Measurements from ENCODE around the gene ACSS2. TPM values are rescaled to one million over a fixed set of nuclear protein-coding genes. Genes with fewer than 3 reads are reported as not detected.

The ACSS2 gene
- total RNA-seq, 1 donor from 2014 or later: 42.7 TPM

- ATAC-seq: no peak
- DNase-seq (ENCODE audit: low spot score): no peak
Observed at GRCh38 chr20:34945315-34946077, 69.1 kb downstream of the ACSS2 start.

DNA sequence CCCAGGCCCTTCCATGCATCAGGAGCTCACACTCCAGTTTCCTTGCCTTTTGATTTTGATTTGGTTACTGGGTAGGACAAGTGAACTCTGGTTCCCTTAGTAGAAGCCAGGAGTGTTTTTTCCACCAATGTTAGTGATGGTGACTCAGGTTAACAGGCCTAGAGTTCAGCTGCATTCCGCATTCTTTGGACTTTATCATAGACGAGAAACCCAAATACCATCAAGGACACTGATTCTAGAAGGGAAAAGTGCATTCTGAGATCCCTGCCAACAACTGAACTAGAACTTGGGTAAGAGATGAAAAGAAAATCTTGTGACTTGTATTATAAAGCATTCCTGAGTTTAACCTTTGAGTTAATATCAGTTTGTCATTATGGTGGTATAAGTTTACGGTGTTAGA is 70.2 kb downstream of the ACSS2 start:
- no peak for DNase-seq (ENCODE audit: low spot score)
- no peak for ATAC-seq

- DNase-seq (ENCODE audit: low spot score): no peak
- no peak for ATAC-seq
Observed at GRCh38 chr20:34947336-34947735, 70.9 kb downstream of the ACSS2 start.

DNA sequence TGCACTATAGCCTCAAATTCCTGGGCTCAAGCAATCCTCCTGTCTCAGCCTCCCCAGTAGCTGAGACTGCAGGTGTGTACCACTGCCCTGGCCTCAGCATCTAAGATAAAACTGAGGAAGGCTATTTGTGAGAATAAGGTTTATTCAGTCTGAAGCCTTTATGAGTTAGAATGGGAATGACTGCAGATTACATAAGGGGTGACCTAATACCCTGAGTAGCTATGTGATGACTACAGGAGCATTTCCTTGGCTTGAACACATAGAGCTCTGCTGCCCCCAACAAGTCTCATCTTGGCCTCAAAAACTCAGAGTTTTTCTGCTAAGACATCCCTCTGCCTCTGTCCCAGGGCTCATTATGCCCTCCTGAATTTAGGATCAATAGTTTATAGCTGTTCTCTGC is 71.6 kb downstream of the ACSS2 start:
- no peak for DNase-seq (ENCODE audit: low spot score)
- ATAC-seq: no peak

DNA sequence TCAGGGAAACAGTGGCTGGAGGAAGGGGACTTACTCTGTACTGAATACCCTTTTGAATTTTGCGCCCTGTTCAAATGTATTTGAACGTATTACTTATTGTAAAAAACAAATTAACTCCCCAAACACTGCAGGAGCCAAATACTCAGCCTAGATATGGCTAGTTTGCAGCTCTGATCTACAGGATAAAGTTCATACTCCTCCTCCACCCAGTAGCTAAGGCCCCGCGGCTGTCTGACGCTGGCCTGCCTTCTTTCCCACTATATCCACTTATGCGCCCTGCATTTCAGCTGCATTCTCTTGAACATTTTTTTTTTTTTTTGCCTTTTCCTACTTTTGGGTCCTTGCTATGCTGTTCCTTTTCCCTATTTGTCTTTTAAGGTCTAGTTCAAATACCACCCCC is 72.7 kb downstream of the ACSS2 start:
- peak; percentile 93 for ATAC-seq
- DNase-seq (ENCODE audit: low spot score): no peak

GRCh38 chr20:34951252-34951651 is 74.8 kb downstream of the ACSS2 start:
- ATAC-seq (no peak), DNase-seq (ENCODE audit: low spot score) (no peak)

DNA sequence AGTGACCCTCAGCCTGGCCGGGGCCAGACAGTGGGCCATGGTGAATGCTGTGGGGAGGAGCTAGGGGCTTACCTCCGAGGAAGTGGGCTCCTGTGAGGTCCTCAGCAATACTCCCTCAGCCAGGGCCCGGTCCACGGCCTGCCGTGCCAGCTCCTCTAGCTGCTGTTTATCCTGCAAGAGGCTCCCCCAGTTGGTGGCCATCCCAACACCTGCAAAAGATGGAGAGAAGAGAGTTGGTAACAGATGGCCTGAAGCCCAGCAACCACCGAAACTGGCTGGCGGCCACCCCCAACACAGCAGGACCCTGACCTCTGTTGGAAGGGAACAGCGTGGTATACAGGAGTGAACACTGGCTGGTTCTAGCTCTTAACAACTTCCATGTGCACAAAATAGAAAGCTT is 75.2 kb downstream of the ACSS2 start:
- ATAC-seq (peak; percentile 25), DNase-seq (ENCODE audit: low spot score) (peak; percentile 71)

GRCh38 chr20:34952671-34953070 is 76.3 kb downstream of the ACSS2 start:
- ATAC-seq: no peak
- no peak for DNase-seq (ENCODE audit: low spot score)

DNA sequence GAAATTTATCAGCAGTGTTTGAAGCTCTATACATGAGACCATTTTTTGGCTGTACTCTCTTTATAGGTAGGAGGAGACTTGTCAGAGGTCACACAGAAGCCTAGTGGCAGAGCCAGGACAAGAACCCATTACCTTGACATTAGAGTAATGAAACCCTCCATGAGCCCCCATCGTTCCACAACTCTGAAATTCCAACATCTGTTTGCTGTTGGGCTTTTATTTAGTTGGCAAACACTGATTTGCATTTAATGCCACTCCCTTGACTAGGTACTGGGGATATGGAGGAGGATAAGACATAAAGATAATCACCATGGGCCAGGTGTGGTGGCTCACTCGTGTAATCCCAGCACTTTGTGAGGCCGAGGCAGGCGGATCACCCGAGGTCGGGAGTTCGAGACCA is 77.5 kb downstream of the ACSS2 start:
- DNase-seq (ENCODE audit: low spot score): no peak
- no peak for ATAC-seq

DNA sequence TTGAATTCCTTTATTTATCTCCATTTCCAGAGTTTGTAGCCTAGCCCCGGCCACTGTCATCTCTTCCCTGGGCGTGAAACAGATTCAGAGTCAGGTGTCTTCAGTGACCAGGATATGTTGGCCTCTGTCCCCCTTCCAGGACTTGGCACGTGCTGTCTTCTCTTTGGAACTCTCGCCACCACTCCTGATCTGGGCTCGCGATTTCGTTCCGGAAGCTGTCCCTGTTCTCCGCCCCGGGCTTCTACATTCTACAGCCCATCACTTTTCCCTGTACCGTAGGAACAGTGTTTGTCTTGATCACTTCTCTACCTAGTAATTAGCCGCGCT is 78.5 kb downstream of the ACSS2 start:
- DNase-seq (ENCODE audit: low spot score) (peak; percentile 66), ATAC-seq (peak; percentile 37)

DNA sequence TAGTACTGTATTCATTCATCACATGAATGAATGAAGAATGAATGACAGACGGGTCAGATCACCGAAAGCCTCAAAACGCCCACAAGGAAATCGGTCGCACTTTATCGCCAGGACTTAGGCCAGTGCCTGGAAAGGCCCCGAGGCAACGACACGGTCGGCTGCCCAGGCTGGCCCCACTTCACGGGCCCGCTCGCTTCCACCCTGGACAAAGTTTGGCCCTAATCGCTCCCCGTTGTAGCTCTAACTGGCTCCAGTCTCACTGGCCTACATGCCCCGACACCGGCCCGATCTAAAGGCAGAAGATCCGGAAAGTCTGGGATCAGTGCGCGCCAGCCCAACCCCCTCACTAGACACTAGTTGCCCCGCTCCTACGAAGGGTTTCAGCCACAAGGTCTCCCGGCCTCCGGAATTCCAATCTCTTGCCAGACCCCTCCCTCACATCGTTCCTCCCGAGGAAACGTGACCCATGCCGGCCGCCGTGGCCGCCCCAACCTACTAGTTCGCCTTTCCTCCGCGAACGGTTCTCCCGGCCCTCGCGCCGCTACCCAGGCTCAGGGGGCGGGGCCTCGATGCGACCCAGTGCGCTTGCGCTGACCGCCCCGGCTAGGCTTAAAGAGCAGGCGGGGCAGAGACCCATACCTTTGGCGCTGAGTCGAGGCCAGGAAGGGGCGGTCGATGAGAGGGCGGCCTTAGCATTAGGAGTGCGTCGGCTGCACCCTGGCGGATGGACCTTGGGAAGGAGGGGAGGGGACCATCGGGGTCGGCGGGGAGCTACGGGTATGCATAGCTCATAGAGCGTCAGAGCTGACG is 79.0 kb downstream of the ACSS2 start, which contains the start of the genes GSS and MYH7B:
TSS of gene GSS (minus strand) at position 576 of the 810 bp plus-strand sequence. CDS start 3,954 bp downstream, outside the sequence.
TSS of gene MYH7B (plus strand) at position 638 of the 810 bp plus-strand sequence. CDS start 22,138 bp downstream, outside the sequence.
- ATAC-seq (peak; percentile 93), DNase-seq (ENCODE audit: low spot score) (peak; percentile 99)

- ATAC-seq (no peak), DNase-seq (ENCODE audit: low spot score) (no peak)
Observed at GRCh38 chr20:34956041-34956458, 79.6 kb downstream of the ACSS2 start.

GRCh38 chr20:34956751-34957472 is 80.5 kb downstream of the ACSS2 start:
- ATAC-seq: no peak

DNA sequence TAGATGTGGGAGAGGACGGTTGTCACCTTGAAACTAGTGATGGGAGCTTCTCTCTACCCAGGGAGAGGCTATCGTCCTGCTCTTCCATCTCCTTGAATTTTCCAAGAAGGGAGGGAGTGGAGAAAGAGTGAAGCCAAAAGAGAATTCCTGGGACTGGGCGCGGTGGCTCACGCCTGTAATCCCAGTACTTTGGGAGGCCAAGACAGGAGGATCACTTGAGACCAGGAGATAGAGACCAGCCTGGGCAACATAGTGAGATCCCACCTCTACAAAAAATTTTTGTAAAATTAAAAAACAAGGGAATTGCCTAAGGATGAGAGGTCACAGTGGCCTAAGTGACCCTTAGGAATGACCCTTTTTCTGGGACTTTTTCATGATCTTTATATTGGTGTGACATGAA is 88.1 kb downstream of the ACSS2 start:
- DNase-seq (ENCODE audit: low spot score) (no peak), ATAC-seq (no peak)

More at GRCh38 chr20:34956751-34957472, 80.5 kb downstream of the ACSS2 start:
- no peak for DNase-seq (ENCODE audit: low spot score)

DNA sequence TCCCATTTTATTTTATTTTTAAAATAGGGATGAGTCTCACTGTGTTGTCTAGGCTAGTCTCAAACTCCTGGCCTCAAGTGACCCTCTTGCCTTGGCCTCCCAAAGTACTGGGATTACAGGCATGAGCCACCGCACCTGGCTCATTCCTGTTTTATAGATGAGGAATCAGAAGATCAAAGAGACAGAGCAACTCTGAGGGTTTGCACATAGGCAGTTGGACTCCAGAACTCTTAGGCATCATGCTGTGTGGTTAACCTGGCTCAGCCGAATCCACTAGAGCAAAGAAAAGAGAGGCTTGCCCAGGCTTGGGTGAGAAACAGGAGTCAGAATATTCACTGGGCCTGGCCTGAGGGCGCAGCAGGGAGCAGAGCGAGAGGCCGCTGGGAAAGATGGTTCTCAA is 88.6 kb downstream of the ACSS2 start:
- DNase-seq (ENCODE audit: low spot score) (no peak), ATAC-seq (no peak)

DNA sequence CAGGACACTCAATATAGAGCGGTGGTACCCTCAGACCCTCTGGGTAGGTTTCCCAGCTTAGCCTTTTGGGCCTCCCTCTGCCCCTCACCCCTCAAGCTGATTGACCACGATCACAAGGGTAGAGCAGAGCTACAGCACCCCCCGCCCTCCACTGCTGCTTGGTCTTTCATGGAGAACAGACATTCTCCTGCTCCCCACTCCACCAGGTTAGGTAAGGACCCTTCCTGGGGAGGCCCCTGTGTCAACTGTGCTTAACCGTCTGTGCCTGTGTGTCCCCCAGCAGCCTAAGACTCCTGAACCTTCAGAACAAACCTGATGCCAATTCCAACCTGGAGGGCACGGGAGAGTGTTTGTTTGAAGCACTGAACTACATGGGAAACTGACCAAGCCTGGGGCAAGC is 91.0 kb downstream of the ACSS2 start:
- no peak for DNase-seq (ENCODE audit: low spot score)
- no peak for ATAC-seq

- no peak for ATAC-seq
- DNase-seq (ENCODE audit: low spot score): no peak
Observed at GRCh38 chr20:34968042-34968775, 91.8 kb downstream of the ACSS2 start.

- DNase-seq (ENCODE audit: low spot score) (no peak), ATAC-seq (no peak)
Observed at GRCh38 chr20:34970193-34970840, 93.9 kb downstream of the ACSS2 start.

DNA sequence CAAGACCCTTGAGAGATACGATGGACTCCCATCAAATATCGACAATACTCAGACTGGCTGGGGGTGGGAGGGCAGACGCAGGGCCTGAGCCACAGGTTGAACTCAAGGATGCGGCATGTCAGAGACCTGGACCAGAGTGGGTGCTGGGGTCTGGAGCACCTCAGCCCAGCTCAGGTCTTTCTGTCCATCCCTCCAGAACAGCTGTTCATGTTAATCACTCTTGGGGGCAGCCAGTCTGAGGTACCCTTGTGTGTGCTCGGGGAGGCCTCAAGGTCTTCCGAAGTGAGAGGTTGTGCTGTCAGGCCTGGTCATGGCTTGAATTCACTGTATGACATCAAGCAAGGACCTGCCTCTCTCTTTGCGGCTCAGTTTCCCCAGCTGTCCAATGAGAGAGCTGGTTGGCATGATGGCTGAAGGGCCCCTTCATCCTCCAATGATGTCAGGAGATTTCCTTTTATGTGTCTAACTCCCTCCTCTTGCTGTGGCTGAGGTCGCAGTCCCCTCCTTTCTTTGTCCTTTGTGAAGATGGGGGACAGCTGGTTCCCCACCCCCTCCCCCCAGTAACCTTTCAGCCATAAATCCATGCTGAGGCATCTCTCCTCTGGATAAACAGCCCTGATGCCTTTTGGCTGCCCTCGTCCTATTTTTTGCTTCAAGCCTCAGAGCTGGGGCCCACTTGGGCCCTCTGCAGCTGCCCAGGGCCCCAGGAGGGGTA is 94.6 kb downstream of the ACSS2 start:
- ATAC-seq (no peak), DNase-seq (ENCODE audit: low spot score) (no peak)
